WERI-Rb-1 (cell line): ENCODE measurements around the gene TOM1L2.

ENCODE experiments used
- DNase-seq: peaks from one replicate; pipeline ENCODE4 v3.0.0-alpha.2; 2020
- H3K27ac ChIP-seq: fragments of 250-450 bp; sonication (Bioruptor Pico); 2 replicates; pipeline ENCODE4 v1.5.1; 2020; ENCODE audit warnings: mild to moderate bottlenecking, moderate library complexity
- H3K27me3 ChIP-seq: fragments of 250-450 bp; sonication (Bioruptor Pico); 2 replicates; pipeline ENCODE4 v1.5.1; 2021; ENCODE audit warnings: mild to moderate bottlenecking, low read depth, moderate library complexity; ENCODE audit not compliant: insufficient read depth, severe bottlenecking
- H3K36me3 ChIP-seq: fragments of 250-450 bp; sonication (Bioruptor Pico); 2 replicates; pipeline ENCODE4 v1.5.1; 2020; ENCODE audit warnings: mild to moderate bottlenecking, moderate library complexity
- H3K4me3 ChIP-seq: 2 replicates; pipeline ENCODE4 v1.5.1; 2011; ENCODE audit warnings: low read depth, mild to moderate bottlenecking, control low read depth, low read length
- H3K9me3 ChIP-seq: fragments of 250-450 bp; sonication (Bioruptor Pico); 2 replicates; pipeline ENCODE4 v1.5.1; 2021; ENCODE audit warnings: mild to moderate bottlenecking, moderate library complexity; ENCODE audit not compliant: severe bottlenecking
- CTCF ChIP-seq: IDR thresholded peaks from 2 replicates; pipeline ENCODE4 v1.5.1; 2011; ENCODE audit warnings: low read depth, mild to moderate bottlenecking, control low read depth, inconsistent platforms, low read length

TOM1L2 gene

GRCh38 chr17:17900615-17901520 lies 71.3 kb downstream of the TOM1L2 start:
- Histone ChIP-seq H3K27ac (no peak overlapping the region), H3K4me3 (no peak overlapping the region), H3K36me3 (peaks cover 3% of the 10 kb centered on the region; the same call in 1 of the 2 replicates), H3K9me3 (no peaks in the 10 kb centered on the region), H3K27me3 (no peaks in the 10 kb centered on the region)
- TF ChIP-seq CTCF = no peak
- DNase-seq = no peak

- Histone ChIP-seq H3K36me3 (peaks cover 3% of the 10 kb centered on the region; the same call in 1 of the 2 replicates), H3K27me3 (no peaks in the 10 kb centered on the region), H3K9me3 (no peaks in the 10 kb centered on the region), H3K4me3 (no peak overlapping the region), H3K27ac (no peak overlapping the region)
- no peak for DNase-seq
- TF ChIP-seq CTCF = no peak
These were observed 72.7 kb downstream of the TOM1L2 start for GRCh38 chr17:17899486-17899885.

GRCh38 chr17:17898673-17899072 lies 73.5 kb downstream of the TOM1L2 start:
- DNase-seq = no peak
- Histone ChIP-seq H3K36me3 (peaks cover 3% of the 10 kb centered on the region; the same call in 1 of the 2 replicates), H3K27me3 (no peaks in the 10 kb centered on the region)

GRCh38 chr17:17897442-17897841 lies 74.8 kb downstream of the TOM1L2 start:
- Histone ChIP-seq H3K9me3 (no peaks in the 10 kb centered on the region), H3K27ac (no peak overlapping the region), H3K36me3 (peaks cover 9% of the 10 kb centered on the region; the same call in 1 of the 2 replicates), H3K27me3 (no peaks in the 10 kb centered on the region), H3K4me3 (no peak overlapping the region)
- TF ChIP-seq CTCF = no peak
- no peak for DNase-seq

More at GRCh38 chr17:17898673-17899072, 73.5 kb downstream of the TOM1L2 start:
- Histone ChIP-seq H3K9me3 (no peaks in the 10 kb centered on the region), H3K4me3 (no peak overlapping the region), H3K27ac (no peak overlapping the region)
- TF ChIP-seq CTCF = no peak

- DNase-seq = no peak
- H3K27ac ChIP-seq = no peak overlapping the region
- H3K27me3 ChIP-seq = no peaks in the 10 kb centered on the region
- no peak overlapping the region for H3K4me3 ChIP-seq
- H3K36me3 ChIP-seq = peaks cover 9% of the 10 kb centered on the region; the same call in 1 of the 2 replicates
- H3K9me3 ChIP-seq = no peaks in the 10 kb centered on the region
- no peak for TF ChIP-seq CTCF
These were observed 75.5 kb downstream of the TOM1L2 start for GRCh38 chr17:17896746-17897145.
